Activated T-cell treated with anti-CD3 and anti-CD28 coated beads for 1 hour (primary cell): ENCODE data around the gene OR2H1.

Experiments used
- DNase-seq: peaks from one replicate; pipeline ENCODE4 v3.0.0-alpha.2; 2020; ENCODE audit warnings: low read depth

OR2H1 gene

DNA sequence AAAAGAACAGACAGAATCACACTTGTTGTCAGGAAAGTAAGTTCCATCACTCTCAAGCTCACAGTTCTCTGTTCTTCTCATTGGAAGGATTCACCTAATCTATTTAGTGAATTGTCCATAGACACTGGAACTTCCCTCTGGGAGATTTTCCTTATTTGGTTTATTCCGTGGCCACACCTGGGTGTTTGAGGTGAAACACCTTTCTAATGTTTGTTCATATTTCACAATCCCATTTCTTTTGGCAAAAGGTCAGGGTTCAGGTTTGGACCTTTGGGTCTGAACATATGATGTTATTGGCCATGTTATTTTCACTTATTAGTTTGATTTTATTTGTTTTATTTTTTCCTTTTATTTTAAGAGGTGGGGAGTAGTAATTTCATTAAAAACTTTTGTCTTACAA, 26.8 kb downstream of the OR2H1 start:
- DNase-seq: no peak

DNA sequence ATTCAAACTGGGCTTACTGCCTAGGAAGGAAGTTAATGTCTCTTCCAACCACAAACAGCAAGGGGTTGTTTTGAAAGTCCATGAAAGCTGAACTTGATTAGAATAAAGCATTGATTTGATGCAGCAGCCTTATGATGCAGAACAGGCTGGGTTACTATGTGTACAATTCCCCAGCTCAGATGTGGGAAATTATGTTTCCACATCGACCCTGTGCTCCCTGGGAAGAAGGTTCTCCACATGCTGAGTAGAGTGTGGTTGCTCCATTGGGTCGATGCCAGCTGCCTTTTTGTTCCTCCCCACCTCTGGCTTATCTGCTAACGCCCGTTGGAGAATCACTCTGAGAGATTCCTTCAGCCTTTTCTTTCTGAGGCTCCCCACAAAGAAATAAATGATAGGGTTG, 29.6 kb downstream of the OR2H1 start:
- DNase-seq: no peak

DNA sequence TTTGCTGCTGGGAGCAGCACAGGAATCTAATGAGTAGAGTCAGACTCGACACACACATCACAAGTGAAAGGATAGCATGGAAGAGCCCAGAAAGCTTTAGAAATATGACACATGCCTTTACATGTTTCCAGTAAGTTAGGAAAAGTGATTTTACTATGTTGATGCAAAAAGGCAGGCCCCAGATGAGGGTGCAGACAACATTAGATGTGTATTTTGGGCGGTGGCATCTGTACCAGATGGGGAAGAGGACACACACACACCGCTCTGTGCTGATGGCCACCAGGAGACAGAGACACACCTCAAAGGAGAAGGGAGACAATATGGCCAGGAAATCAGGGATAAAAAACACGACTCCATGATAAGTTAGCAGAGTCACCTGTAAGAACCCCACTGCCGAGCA, 30.2 kb downstream of the OR2H1 start:
- no peak for DNase-seq

DNA sequence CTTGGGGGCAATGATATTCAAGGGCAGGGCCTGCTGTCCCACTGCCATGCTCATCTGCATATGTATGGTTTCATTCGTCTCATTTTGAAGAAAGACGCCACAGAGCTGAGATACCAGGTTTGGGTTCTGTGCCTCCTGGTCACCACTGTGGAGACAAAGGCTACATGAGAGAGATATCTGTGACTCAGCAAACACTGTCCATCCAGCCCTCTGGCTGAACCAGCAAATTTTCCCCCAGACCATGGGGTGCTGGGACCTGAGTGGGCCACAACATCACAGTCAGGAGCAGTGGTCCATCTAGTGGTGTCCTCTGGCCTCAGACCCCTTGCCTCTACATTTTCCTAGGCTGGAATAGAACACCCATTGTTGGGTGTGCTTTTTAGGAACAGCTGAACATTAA, 30.7 kb downstream of the OR2H1 start, which contains the start of gene MAS1L:
Gene MAS1L (minus strand): TSS at position 297 of the 400 bp plus-strand sequence. CDS start 54 bp downstream, at position 243.
- DNase-seq: no peak

DNA sequence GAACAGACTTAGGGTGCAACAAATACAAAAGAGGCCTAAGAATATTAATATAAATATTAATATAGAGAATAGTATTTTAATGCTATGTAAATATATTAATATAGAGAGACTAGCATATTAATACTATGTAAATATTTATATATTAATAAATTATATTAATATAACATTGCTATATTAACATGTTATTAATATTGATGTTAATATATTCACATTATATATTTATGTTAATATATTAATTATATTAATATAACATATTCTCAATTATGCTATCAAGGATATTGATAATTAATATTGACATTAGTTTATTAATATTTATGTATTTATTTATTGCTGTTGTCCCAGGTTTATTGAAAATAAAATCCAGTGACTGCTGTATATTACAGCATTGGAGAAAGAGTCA, 31.9 kb downstream of the OR2H1 start:
- DNase-seq: no peak

DNA sequence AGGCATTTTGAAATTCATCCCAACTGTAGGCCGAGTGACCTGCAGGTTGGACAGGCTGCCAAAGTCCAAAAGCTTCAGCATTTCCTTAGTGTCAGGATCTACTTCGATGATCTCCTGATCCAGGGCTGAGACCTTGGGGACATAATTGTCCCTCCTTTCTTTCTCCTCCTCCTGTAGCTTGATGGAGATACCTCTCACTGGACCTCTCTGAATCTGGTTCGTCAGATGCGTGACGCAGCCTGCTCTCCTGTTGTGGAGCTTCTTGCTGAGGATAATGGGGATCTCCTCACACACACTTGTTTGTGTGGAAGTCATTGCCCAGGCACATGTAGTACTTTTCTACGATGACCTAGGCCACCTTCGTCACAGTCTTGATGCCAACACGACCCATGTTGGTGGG, 32.3 kb downstream of the OR2H1 start:
- DNase-seq: no peak

DNA sequence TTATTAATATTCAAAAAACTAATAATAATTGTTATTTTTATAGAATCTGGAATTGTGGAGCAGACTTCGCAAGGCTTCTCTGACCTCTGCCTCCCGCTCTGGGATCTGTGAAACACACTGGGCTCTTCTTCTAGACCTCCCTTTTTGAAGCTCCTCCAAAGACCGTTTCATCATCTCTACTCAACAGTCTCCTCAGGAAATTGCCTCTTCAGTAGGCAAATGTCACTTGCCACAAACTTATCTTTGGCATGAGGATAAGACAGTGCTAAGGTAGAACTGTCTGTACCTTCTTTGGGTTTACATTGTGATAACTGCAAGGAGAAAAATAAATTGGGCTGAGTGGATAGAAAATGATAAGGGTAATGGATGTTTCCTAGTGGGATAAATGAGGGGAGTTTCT, 33.1 kb downstream of the OR2H1 start:
- no peak for DNase-seq

DNA sequence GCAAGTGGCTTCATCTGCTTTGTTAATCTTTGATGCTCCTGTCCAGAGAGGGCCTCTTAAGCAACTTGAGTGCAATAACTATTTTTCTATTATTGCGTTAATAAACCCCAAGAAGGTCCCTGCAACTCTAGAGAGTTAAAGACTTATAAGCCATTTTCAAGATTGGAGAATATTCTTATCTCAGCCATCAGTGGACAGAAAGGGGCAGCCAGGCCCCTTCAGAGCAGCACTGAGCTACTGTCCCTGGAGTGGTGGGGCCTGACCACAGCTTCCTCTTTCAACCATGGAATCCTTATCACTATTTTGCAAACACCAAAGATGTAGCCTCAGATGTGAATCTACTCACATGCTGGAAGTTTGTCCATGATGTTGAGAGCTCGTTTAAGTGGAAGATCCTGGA, 33.6 kb downstream of the OR2H1 start:
- no peak for DNase-seq

DNA sequence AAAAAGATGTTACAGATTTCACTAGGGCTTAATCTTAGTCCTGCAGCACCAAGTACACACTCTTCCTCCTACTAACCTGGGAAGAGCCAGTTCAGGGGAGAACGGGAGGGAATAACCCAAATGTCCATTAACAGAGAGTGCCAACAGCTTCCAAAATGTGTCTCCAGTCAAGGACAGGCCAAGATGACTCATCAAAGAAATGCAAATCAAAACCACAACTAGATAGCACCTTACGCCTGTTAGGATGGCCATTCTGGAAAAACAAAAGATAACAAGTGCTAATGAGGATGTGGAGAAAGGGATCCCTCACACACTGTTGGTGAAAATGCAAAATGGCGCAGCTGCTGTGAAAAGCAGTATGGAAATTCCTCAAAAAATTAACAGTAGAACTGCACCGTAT, 34.6 kb downstream of the OR2H1 start:
- DNase-seq: no peak

DNA sequence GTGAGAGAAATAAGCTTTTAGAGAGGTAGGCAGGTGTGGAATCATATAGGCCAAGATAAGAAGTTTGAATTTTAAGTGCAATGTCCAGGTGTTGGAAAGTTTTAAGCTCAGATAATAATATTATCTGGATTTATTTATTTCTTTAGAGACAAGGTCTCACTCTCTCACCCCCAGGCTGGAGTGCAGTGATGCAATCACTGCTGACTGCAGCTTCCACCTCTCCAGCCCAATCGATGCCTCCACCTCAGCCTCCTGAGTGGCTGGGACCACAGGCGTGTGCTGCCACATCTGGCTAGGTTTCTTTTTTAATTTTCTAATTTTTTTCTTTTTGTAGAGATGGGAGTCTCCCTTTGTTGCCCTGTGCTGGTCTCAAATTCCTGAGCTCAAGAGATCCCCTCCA, 36.3 kb downstream of the OR2H1 start:
- no peak for DNase-seq

DNA sequence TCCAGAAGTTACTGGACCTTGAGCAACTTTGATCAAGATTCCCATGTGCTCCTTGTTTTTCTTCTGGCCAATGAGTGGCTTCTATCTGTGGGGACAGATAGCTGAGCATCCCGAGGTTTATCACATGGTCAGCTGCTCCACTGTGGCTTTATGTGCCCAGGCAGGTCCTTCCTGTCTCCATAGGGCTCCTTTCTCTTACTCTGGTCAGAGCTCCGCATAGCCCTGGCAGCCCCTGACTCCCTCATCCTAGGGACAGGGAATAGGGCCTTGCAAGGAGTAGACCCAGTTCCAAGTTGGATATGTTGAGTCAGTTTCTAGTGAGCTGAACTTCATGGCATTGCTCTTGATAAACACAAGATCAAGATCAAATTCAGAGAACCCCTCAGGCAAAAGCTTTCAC, 37.2 kb downstream of the OR2H1 start:
- DNase-seq: no peak

DNA sequence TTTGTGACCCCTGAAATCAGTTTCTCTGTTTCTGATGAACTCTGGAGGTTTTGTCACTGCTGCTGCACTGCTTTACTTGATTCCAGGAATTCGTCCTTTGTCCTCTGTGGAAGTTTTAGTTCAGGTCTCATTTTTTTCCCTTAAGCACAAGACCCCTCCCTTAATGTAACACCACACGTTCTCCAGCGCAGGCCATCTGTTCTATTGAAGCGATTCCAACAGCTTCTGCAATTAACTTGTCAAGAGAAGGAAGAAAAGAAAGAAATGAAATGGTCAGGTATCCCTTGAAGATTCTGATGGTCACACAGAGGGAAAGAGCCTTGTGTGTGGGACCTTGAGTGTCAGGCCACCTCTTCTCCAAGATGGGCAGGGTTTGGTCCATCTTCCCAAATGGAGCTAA, 38.6 kb downstream of the OR2H1 start:
- DNase-seq: no peak

DNA sequence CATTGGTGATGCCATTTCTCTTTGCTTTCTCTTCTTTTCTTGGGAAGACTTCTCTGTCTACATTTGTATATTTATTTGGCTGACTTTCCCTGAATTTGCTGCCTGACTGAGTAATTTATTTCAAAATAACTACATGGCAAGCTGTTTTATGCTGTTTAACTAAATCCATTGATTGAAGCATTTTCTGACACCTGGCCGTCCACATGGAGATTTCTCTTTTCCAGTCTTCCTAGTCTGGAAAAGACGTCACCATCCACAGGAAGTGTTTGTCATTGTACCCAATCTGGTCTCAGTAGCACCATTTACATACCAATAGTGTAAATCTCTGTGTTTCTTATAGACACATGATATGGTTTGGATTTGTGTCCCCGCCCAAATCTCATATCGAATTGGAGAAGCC, 40.0 kb downstream of the OR2H1 start:
- DNase-seq: no peak

DNA sequence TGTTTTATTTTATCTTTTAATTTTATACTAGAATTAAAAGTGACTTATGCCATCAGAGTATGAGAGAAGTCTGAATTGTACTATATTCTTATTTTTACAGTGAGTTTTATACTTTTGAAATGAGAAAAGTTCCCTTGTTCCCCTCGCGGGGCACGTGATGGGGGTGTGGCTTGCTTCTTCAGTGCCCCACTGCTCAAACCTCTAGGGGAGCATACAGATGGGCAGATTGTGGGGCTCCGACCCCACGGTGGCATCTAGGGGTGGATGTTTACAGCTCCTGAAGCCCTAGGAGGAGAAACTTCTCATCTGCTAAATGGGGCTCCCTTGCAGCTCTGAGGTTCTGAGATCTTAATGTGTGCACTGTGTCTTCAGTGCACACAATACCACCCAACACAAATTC, 42.7 kb downstream of the OR2H1 start:
- DNase-seq: no peak

DNA sequence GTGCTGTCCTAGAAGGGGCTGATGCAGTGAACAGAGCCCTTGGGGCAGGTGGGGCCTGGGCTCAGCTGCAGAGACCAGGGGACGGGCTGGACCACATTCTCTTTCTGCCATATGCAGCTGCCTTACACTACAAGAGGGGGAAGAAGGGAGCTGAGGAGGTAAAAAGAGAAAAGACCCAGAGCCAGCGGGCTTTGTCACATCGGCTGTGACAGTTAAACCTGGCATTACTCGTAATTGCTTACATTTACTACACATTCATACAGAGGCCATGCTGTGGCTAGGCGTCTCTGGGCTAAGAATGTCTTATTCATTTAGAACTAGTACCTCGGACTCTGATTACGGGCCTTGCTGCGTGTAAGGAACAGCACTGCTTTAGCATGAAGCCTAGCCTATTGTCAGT, 43.6 kb downstream of the OR2H1 start:
- no peak for DNase-seq

DNA sequence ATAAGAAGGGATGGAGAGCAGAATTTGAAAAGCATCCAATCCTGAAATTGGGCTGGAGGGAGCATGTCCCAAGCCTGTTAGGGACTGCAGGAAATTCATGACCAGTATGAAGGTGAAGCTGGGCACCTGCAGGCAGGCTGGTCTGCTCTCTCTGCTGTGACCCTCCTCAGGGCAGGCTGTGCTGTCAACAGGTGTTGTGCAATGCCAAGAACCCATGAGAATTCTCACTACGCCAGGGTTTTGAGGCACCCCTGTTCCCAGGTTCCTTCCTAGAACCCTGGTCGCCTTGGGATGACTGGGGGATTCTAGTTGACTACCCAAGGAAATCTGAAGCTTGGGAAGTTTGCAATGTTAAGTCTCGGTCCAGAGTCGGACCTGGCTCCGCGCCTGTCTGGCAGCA, 44.2 kb downstream of the OR2H1 start:
- no peak for DNase-seq

DNA sequence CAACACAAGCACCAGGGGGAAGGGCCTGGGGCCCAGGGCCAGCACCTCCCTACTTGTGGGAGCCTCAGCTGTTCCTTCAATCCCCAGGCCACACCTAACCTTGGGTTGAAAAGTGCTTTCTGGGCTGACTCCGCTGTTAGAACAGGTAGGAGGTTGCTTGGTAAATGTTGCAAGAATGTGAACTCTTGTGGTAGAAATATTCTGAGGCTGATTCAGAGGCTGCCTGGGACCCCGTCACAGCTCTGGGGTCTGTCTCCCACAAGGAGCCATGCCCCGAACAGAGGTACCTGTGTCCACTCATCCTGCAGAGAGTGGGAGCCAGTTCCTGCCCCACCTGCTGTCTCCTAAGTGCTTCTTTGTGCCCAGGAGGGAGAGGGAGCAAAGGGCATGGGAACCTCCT, 45.2 kb downstream of the OR2H1 start:
- DNase-seq: no peak

DNA sequence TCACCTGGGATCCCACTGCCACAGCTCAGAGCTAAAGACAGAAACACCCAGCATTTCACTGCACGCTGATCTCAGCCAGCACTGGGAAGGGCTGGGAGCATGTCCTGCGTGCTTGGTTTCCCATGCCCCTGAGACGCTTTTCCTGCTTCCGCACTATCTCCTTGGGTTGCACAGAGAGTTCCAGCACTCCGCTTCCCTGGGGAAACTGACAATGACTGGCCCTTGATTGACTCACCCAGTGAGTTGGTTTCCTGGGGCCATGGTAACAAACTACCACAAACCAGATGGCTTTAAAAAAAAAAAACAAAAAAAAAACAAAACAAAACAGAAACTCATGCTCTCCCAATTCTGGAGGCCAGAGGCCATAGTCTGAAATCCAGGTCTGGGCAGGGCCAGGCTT, 45.6 kb downstream of the OR2H1 start:
- DNase-seq: no peak

DNA sequence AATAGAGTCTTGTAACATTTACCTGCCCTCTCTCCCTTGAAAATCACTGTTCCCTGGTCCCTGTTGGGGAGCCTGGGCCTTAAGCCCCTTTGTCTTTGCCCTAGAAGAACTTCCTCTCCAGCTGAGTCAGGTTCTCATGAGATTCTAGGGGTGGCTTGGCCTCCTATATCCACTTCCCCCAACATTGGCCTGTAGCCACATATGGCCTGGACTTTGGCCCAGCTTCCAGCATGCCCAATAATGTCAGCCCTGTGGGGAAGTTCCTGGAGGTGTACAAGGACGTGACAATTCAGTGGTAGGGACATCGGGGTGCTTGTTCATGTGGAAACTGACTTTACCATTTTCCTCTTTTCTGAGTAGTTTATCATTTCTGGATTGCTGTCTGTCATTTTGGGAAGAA, 48.0 kb downstream of the OR2H1 start:
- DNase-seq: no peak

DNA sequence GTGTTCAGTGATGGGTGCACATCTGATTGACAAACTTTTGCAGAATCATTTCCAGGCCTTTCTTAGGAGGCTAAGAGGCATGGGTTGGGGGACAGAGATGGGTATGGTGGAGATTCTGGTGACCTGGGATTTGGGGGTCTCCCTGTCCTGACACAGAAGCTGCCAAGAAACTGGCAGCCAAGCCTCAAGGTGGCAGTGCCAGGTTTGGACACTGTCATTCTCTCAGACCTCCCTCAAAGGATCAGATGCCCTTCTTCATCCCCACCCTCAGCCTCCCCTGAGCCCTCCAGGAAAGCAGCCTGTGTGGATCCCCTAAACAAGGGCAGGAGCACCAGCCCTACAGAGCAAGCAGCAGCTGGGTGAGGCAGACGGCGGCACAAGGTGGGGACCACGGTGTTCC, 48.9 kb downstream of the OR2H1 start:
- no peak for DNase-seq

DNA sequence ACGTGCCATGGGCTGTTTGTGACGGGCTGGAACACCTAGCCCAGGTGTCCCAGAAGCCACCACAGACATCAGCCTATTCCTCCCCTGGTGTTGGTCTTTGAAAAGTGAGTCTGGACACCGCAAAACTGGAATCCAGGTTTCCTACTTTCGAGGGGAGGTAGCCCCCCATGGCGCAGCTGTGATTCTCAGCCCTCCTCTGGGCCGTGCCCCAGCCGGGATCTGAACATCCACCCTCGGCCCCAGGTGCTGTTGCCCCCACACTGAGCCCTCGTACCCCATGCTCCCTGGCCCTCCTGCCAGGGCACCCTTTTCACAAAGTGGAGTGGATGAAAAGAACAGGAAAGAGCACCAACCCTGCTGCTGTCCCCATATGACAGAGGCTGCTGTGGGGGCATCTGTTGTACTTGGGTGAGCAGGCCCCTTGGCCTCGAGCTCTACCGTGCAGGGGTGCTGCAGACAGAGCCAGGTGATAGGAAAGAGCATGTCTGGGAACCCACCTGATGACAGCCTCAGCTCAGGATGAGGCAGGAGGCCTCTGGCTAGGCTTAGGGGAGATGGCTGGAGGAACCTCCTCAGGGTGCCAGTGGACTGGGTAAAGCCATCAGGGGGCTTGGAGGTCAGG, 49.6 kb downstream of the OR2H1 start:
- no peak for DNase-seq

DNA sequence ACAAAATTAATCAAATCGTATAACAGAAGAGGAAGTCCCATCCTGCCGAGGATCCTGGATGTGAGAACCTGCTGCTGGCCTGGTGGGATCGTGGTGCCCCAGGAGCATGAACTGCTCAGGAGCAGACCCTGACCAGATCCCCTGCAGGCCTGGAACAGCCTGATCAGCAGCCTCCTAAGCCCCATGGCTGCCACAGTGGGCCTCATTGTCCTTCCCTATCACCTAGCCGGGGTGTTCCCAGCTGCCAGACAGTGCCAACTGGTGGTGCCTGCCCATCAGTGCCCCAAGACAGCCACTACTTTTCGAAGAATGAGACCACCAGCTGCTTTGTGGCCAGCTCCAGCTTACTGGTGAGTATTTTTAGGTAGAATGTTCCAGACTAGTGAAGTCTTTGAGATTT, 50.4 kb downstream of the OR2H1 start:
- no peak for DNase-seq

DNA sequence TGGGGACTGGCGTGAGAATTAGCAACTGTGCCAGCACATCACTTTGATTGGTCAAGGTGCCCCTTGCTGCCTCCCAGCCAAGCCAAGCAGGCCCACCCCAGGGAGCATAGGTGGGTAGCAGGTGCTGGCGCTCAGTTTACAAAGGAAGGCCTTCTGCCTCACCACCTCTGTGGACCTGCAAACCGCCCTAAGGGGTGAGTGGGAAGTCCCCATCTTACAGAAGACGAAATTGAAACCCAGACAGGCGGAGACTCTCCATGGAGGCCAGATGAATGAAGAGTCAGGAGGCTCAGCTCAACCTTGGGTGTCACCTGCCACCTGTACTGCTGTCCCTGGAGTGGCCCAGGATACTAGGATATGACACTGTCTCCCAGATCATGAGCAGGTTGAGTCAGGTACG, 52.3 kb downstream of the OR2H1 start:
- DNase-seq: no peak

DNA sequence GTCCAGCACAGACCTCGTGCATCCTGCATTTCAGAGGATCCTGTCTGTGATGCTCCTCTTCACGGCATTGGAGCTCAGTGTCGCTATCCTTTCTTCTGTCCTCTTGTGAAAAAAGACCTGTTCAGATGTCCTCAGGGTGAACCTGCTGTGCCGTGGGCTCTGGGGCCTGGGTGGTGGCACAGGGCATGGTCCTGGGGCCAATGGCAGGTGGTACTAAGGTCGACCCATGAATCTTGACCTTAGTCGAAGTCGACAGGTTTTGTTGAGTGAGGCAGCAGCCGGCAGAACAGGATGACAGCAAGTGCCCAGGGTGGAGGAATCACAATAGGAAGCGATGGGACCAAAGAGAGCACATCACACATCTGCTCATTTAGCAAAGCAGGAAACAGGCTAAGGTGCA, 52.8 kb downstream of the OR2H1 start:
- DNase-seq: no peak

DNA sequence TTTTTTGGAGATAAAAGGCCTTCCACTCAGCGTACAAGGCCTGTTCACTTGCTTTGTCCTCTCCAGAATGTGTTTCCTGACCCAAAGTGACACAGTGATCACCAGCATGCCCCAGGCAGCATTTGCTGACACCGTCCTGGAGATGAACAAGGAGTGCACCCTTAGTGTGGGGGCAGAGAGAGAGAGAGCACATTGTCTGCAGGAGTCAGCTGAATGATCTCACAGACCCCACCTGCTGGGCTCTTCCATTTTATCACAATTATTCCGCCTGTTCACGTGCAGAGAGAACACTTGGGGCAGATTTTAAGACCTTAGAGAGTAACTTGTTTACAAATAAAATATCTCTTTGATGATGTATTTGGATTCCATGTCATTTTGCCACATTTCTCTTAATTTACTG, 53.2 kb downstream of the OR2H1 start:
- DNase-seq: no peak
